ENCODE data around the gene GRB10. TPM values are rescaled to one million over a fixed set of nuclear protein-coding genes. Genes with fewer than 3 reads are reported as not detected.

The GRB10 gene
- total RNA-seq, 1 experiment from 2014 or later: 38.3 TPM

DNA sequence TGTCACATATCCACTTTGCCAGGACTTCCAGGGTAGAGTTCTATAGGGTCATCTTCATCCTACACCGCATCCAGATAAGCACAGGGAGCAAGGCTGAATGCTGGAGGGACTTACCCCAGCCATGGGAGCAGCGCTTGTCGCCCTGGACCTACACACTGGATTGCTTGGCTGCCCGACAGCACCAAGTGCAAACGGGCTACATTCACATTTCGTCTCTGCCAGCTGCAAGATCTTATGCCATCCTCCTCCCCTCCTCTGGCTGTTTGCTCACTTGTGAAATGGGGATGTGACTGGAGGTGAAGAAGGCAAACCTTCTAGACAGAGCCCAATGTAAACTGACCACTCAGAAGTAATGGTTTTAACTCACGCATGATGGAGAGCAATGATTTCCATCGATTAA is 218.5 kb downstream of the GRB10 start:
- H3K27ac ChIP-seq (ENCODE audit: low read length): no peak overlapping the region
- H3K36me3 ChIP-seq (ENCODE audit: control insufficient read depth, insufficient read depth, low read length): no peaks in the 10 kb centered on the region
- ChIA-PET CTCF (no interaction called here), POLR2A (no interaction called here)
- no peaks in the 10 kb centered on the region for H3K9me3 ChIP-seq (ENCODE audit: control insufficient read depth, insufficient read depth, low read depth, low read length)
- H3K4me3 ChIP-seq (ENCODE audit: low read depth in 2 of 2, low read length in 2 of 2): no peak overlapping the region
- H3K27me3 ChIP-seq (ENCODE audit: control insufficient read depth, insufficient read depth, low read length): peaks cover 21% of the 10 kb centered on the region
- TF ChIP-seq TCF7L2 (IDR thresholded peaks at IDR 0.05; ENCODE audit: low read depth, low read length): no peak
- TF ChIP-seq CTCF (IDR thresholded peaks at IDR 0.05): no peak
- no peak for TF ChIP-seq SIN3A (IDR thresholded peaks at IDR 0.05; ENCODE audit: borderline replicate concordance, insufficient read depth, low read depth, low read length)
- no peak for TF ChIP-seq POLR2AphosphoS5 (IDR thresholded peaks at IDR 0.05; ENCODE audit: low read depth, low read length)
- TF ChIP-seq, protein P1, sequence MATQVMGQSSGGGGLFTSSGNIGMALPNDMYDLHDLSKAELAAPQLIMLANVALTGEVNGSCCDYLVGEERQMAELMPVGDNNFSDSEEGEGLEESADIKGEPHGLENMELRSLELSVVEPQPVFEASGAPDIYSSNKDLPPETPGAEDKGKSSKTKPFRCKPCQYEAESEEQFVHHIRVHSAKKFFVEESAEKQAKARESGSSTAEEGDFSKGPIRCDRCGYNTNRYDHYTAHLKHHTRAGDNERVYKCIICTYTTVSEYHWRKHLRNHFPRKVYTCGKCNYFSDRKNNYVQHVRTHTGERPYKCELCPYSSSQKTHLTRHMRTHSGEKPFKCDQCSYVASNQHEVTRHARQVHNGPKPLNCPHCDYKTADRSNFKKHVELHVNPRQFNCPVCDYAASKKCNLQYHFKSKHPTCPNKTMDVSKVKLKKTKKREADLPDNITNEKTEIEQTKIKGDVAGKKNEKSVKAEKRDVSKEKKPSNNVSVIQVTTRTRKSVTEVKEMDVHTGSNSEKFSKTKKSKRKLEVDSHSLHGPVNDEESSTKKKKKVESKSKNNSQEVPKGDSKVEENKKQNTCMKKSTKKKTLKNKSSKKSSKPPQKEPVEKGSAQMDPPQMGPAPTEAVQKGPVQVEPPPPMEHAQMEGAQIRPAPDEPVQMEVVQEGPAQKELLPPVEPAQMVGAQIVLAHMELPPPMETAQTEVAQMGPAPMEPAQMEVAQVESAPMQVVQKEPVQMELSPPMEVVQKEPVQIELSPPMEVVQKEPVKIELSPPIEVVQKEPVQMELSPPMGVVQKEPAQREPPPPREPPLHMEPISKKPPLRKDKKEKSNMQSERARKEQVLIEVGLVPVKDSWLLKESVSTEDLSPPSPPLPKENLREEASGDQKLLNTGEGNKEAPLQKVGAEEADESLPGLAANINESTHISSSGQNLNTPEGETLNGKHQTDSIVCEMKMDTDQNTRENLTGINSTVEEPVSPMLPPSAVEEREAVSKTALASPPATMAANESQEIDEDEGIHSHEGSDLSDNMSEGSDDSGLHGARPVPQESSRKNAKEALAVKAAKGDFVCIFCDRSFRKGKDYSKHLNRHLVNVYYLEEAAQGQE (IDR thresholded peaks at IDR 0.05; ENCODE audit: insufficient read depth in 1 of 2, low read depth in 2 of 2, low read length in 1 of 2): no peak
- intact Hi-C loops (cut with micrococcal nuclease; ENCODE audit: unreplicated experiment): no loop called here
- no peak for ATAC-seq
- in situ Hi-C loops (cut with HindIII; ENCODE audit: low pct_unique_long_range_greater_than_20kb, low sequenced_read_pairs): no loop called here
- H3K4me1 ChIP-seq (ENCODE audit: control insufficient read depth, insufficient read depth, low read length): no peaks in the 10 kb centered on the region
- no peak for DNase-seq (ENCODE audit: low read depth, low spot score)
- no TSS peak for BruUV-seq (replicated peaks)

DNA sequence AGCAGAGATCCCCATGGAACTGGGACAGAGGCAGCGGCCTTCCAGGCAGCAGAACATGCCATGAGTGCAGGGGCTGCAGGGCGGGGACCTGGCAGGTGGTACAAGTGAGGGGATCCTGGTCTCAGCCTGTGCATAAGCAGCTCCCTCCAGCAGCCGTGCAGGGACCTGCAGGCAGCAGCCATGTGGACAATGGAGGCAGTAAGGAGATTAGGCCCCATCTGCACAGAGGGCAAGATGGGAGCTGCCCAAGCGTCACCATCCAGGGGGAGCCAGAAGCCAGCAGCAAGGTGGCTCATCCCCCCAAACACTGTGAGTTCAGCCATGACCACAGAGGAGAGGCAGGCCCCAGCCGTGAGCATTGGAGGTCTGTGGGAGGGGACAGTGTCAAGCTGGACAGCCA is 220.6 kb downstream of the GRB10 start:
- intact Hi-C loops (cut with micrococcal nuclease; ENCODE audit: unreplicated experiment) (no loop called here), in situ Hi-C loops (cut with HindIII; ENCODE audit: low pct_unique_long_range_greater_than_20kb, low sequenced_read_pairs) (no loop called here)
- Histone ChIP-seq H3K27me3 (ENCODE audit: control insufficient read depth, insufficient read depth, low read length) (peaks cover 27% of the 10 kb centered on the region), H3K4me3 (ENCODE audit: low read depth in 2 of 2, low read length in 2 of 2) (no peak overlapping the region), H3K9me3 (ENCODE audit: control insufficient read depth, insufficient read depth, low read depth, low read length) (no peaks in the 10 kb centered on the region), H3K27ac (ENCODE audit: low read length) (no peak overlapping the region), H3K36me3 (ENCODE audit: control insufficient read depth, insufficient read depth, low read length) (no peaks in the 10 kb centered on the region), H3K4me1 (ENCODE audit: control insufficient read depth, insufficient read depth, low read length) (no peaks in the 10 kb centered on the region)
- ChIA-PET CTCF (interaction anchor here (0.6 to 1.4 kb wide), 2 partner anchors 356 to 598 kb away, joined by 3 to 5 read pairs; no protein-coding TSS in a partner anchor), POLR2A (interaction anchor here (0.7 kb wide), 1 partner anchor 1030 kb away, joined by 3 read pairs; no protein-coding TSS in a partner anchor)
- no peak for ATAC-seq
- no peak for DNase-seq (ENCODE audit: low read depth, low spot score)
- BruUV-seq (replicated peaks): no TSS peak
- no peak for TF ChIP-seq CTCF (IDR thresholded peaks at IDR 0.05)
